H1 (cell line): ENCODE results near the gene PAX8. TPM values are rescaled to one million over a fixed set of nuclear protein-coding genes. Genes with fewer than 3 reads are reported as not detected.

Experiments
- CTCF ChIA-PET: fragments of 300-600 bp; sonication (Branson Sonifier 250); formaldehyde crosslinking; loops from one replicate; lab custom pipeline; 2021; ENCODE audit not compliant: partially characterized antibody; lab: Charles Lee
- POLR2A ChIA-PET: fragments of 300-600 bp; sonication (Branson Sonifier 250); formaldehyde crosslinking; loops from one replicate; lab custom pipeline; 2021; ENCODE audit warnings: inconsistent platforms; ENCODE audit not compliant: partially characterized antibody; lab: Charles Lee
- DNase-seq, 2 experiments: peaks; one replicate each; pipeline versions ENCODE4 v3.0.0 to v3.0.0-alpha.2; 2010 to 2022; ENCODE audit warnings: low spot score in 2 of 2, low read depth in 1 of 2, mixed read lengths in 1 of 2
- FAIRE-seq: peaks from 2 replicates; lab custom pipeline; 2011; peaks lifted over from hg19 to GRCh38; lab: Jason Lieb, UNC
- H2AFZ ChIP-seq: 2 replicates; pipeline ENCODE4 v1.8.1; 2012; ENCODE audit warnings: low read length, inconsistent platforms
- H2AK5ac ChIP-seq: 2 replicates; pipeline ENCODE4 v1.6.1; 2013; ENCODE audit warnings: low read depth, low read length
- H2BK120ac ChIP-seq: replicated peaks from 2 replicates; pipeline ENCODE3; 2013; ENCODE audit warnings: low read depth, low read length, inconsistent platforms
- H2BK12ac ChIP-seq: 2 replicates; pipeline ENCODE4 v1.6.1; 2013; ENCODE audit warnings: low read depth, low read length
- H2BK15ac ChIP-seq: 2 replicates; pipeline ENCODE4 v1.6.1; 2013; ENCODE audit warnings: low read length
- H2BK20ac ChIP-seq: 2 replicates; pipeline ENCODE4 v1.6.1; 2013; ENCODE audit warnings: low read length
- H2BK5ac ChIP-seq: 2 replicates; pipeline ENCODE4 v1.6.1; 2013; ENCODE audit warnings: low read depth, low read length
- H3K14ac ChIP-seq: 2 replicates; pipeline ENCODE4 v1.6.1; 2013; ENCODE audit warnings: inconsistent platforms; ENCODE audit not compliant: insufficient read length
- H3K18ac ChIP-seq: 2 replicates; pipeline ENCODE4 v1.6.1; 2013; ENCODE audit warnings: low read length; ENCODE audit errors: extremely low read depth
- H3K23ac ChIP-seq: 2 replicates; pipeline ENCODE4 v1.6.1; 2013; ENCODE audit warnings: inconsistent platforms; ENCODE audit not compliant: insufficient read length
- H3K23me2 ChIP-seq: 2 replicates; pipeline ENCODE4 v1.6.1; 2013; ENCODE audit warnings: low read depth, low read length
- H3K27ac ChIP-seq: 2 replicates; pipeline ENCODE4 v1.6.1; 2011; ENCODE audit warnings: low read depth, low read length, inconsistent platforms
- H3K27me3 ChIP-seq, 4 experiments: replicated peaks in 1 of 4; 1 replicate in 1 of 4; 2 replicates in 3 of 4; pipeline versions ENCODE4 v1.6.1 to v1.8.1; 2011 to 2013; ENCODE audit warnings: low read length in 3 of 4, mild to moderate bottlenecking in 3 of 4, inconsistent platforms in 2 of 4, mixed read lengths in 2 of 4, moderate library complexity in 1 of 4; ENCODE audit not compliant: control insufficient read depth in 3 of 4, insufficient read depth in 3 of 4; ENCODE audit errors: extremely low read depth in 1 of 4
- H3K36me3 ChIP-seq, 4 experiments: 2 replicates each; pipeline versions ENCODE4 v1.6.1 to v1.8.1; 2011 to 2013; ENCODE audit warnings: mild to moderate bottlenecking in 4 of 4, low read length in 3 of 4, moderate library complexity in 2 of 4, control low read depth in 1 of 4, inconsistent platforms in 1 of 4; ENCODE audit not compliant: insufficient read depth in 4 of 4, control insufficient read depth in 2 of 4
- H3K4ac ChIP-seq: replicated peaks from 2 replicates; pipeline ENCODE3; 2013; ENCODE audit warnings: low read length, low read depth, mixed read lengths, inconsistent platforms; ENCODE audit not compliant: insufficient read length
- H3K4me1 ChIP-seq, 4 experiments: replicated peaks in 1 of 4; 1 replicate in 1 of 4; 2 replicates in 3 of 4; pipeline versions ENCODE4 v1.6.1 to v1.8.1; 2011 to 2013; ENCODE audit warnings: low read length in 3 of 4, inconsistent platforms in 2 of 4, mixed read lengths in 1 of 4; ENCODE audit not compliant: insufficient read depth in 4 of 4, control insufficient read depth in 3 of 4
- H3K4me2 ChIP-seq, 2 experiments: 2 replicates each; pipeline versions ENCODE4 v1.6.1 to v1.8.1; 2011 to 2013; ENCODE audit warnings: low read depth in 2 of 2, low read length in 2 of 2, control low read depth in 1 of 2, inconsistent platforms in 1 of 2, mild to moderate bottlenecking in 1 of 2; ENCODE audit not compliant: insufficient read depth in 1 of 2
- H3K4me3 ChIP-seq, 4 experiments: fragments of 200-600, 300-600 bp in 1 of 4; sonication (generic), shearing (Covaris generic), sonication (Bioruptor Twin) in 1 of 4; 2 replicates each; pipeline versions ENCODE4 v1.5.1 to v1.8.1; 2011 to 2016; ENCODE audit warnings: low read length in 4 of 4, low read depth in 3 of 4, control low read depth in 2 of 4, inconsistent platforms in 2 of 4, mild to moderate bottlenecking in 2 of 4, mixed read lengths in 1 of 4, moderate library complexity in 1 of 4; ENCODE audit not compliant: insufficient read depth in 2 of 4; ENCODE audit errors: extremely low read depth in 1 of 4
- H3K56ac ChIP-seq: replicated peaks from 2 replicates; pipeline ENCODE3; 2013; ENCODE audit warnings: low read depth, mild to moderate bottlenecking, mixed read lengths, low read length, inconsistent platforms; ENCODE audit not compliant: insufficient read length
- H3K79me1 ChIP-seq: 2 replicates; pipeline ENCODE4 v1.6.1; 2013; ENCODE audit warnings: low read depth, low read length, control low read depth
- H3K79me2 ChIP-seq, 2 experiments: 2 replicates each; pipeline versions ENCODE4 v1.6.1 to v1.8.1; 2012 to 2013; ENCODE audit warnings: low read length in 2 of 2, mild to moderate bottlenecking in 2 of 2, inconsistent platforms in 1 of 2; ENCODE audit not compliant: insufficient read depth in 2 of 2, control insufficient read depth in 1 of 2
- H3K9ac ChIP-seq, 4 experiments: replicated peaks in 1 of 4; 1 replicate in 1 of 4; 2 replicates in 3 of 4; pipeline versions ENCODE4 v1.6.1 to v1.8.1; 2011 to 2013; ENCODE audit warnings: low read depth in 3 of 4, low read length in 3 of 4, control low read depth in 2 of 4, mild to moderate bottlenecking in 2 of 4, moderate library complexity in 2 of 4, inconsistent platforms in 1 of 4; ENCODE audit errors: extremely low read depth in 1 of 4
- H3K9me3 ChIP-seq, 2 experiments: 2 replicates each; pipeline versions ENCODE4 v1.6.1 to v1.8.1; 2012 to 2013; ENCODE audit warnings: mild to moderate bottlenecking in 2 of 2, moderate library complexity in 2 of 2, control low read depth in 1 of 2, inconsistent platforms in 1 of 2, low read depth in 1 of 2, low read length in 1 of 2, mixed read lengths in 1 of 2; ENCODE audit not compliant: insufficient read depth in 2 of 2
- H4K20me1 ChIP-seq, 2 experiments: replicated peaks in 1 of 2; 2 replicates each; pipeline versions ENCODE3 to v1.8.1; 2011 to 2013; ENCODE audit warnings: inconsistent platforms in 2 of 2, low read length in 2 of 2, mild to moderate bottlenecking in 1 of 2; ENCODE audit not compliant: insufficient read depth in 2 of 2, control insufficient read depth in 1 of 2
- H4K5ac ChIP-seq: 2 replicates; pipeline ENCODE4 v1.6.1; 2013; ENCODE audit warnings: low read length, low read depth, mixed read lengths, inconsistent platforms; ENCODE audit not compliant: insufficient read length
- H4K8ac ChIP-seq: 2 replicates; pipeline ENCODE4 v1.8.0; 2013; ENCODE audit warnings: mild to moderate bottlenecking, moderate library complexity, low read length, inconsistent platforms; ENCODE audit not compliant: insufficient read depth; ENCODE audit errors: extremely low read depth
- H4K91ac ChIP-seq: replicated peaks from 2 replicates; pipeline ENCODE3; 2013; ENCODE audit warnings: low read length, mixed read lengths, inconsistent platforms; ENCODE audit not compliant: insufficient read length
- BACH1 ChIP-seq: IDR thresholded peaks from 2 replicates; pipeline ENCODE4 v1.6.1; 2012; ENCODE audit warnings: low read length, improper control_type of control experiment
- BCL11A ChIP-seq, 2 experiments: IDR thresholded peaks; one replicate each; pipeline ENCODE4 v1.6.1; 2011; ENCODE audit warnings: low read depth in 2 of 2, low read length in 2 of 2, mild to moderate bottlenecking in 2 of 2
- EP300 ChIP-seq, 2 experiments: IDR thresholded peaks; 1 replicate in 1 of 2; 2 replicates in 1 of 2; pipeline ENCODE4 v1.6.1; 2011 to 2012; ENCODE audit warnings: low read depth in 2 of 2, low read length in 2 of 2, mild to moderate bottlenecking in 2 of 2, borderline replicate concordance in 1 of 2, inconsistent platforms in 1 of 2, moderate library complexity in 1 of 2
- HDAC6 ChIP-seq: IDR thresholded peaks from one replicate; pipeline ENCODE4 v1.7.1; 2012; ENCODE audit warnings: low read depth, mild to moderate bottlenecking, inconsistent platforms, low read length, moderate library complexity
- POLR2AphosphoS5 ChIP-seq: IDR thresholded peaks from 2 replicates; pipeline ENCODE4 v1.6.1; 2011; ENCODE audit warnings: low read depth, low read length
- WGBS, 2 experiments: shearing (Covaris generic) in 1 of 2; methylation state at CpG; one replicate each; pipeline versions ENCODE4 v1.1.6 to v1.1.7; 2013 to 2015; ENCODE audit warnings: low lambda C conversion rate in 2 of 2, mixed read lengths in 2 of 2, inconsistent platforms in 1 of 2, low coverage in 1 of 2, missing lambda C conversion rate in 1 of 2; ENCODE audit not compliant: insufficient replicate concordance in 2 of 2, insufficient coverage in 1 of 2, insufficient read length in 1 of 2; ENCODE audit errors: extremely low coverage in 1 of 2, missing lambda C conversion rate in 1 of 2; 5-methylcytosine and 5-hydroxymethylcytosine counted together
- polyA plus RNA-seq, 7 experiments: library from polyadenylated mRNA; depleted of rRNA in 3 of 7; stranded (reverse) in 5 of 7; unstranded in 2 of 7; fragments of >200 nt in 5 of 7; fragments of 200-250 nt in 2 of 7; gene quantifications; 1 replicate in 5 of 7; 2 replicates in 1 of 7; 4 replicates in 1 of 7; pipeline versions ENCODE4 v1.2.1 to v1.2.3, GENCODE V29; 2011 to 2013; ENCODE audit warnings: missing spikeins in 2 of 7, mixed read lengths in 2 of 7
- total RNA-seq: library from RNA; stranded (reverse); fragmentation: NEBNext Ultra II Directional; extraction: Animal tissue kit (Norgen Biotek cat#: 25700); gene quantifications from 2 replicates; pipeline ENCODE4 v1.2.1, GENCODE V29; 2021

The PAX8 gene
- total and polyA plus RNA-seq, 2 of the 8 experiments (the other 6 are each of a cell fraction or from before 2014, with no cell fraction given): 0.02 TPM; not detected in 1

GRCh38 chr2:113227698-113228097 lies 51.0 kb downstream of the PAX8 start:
- no peak for TF ChIP-seq BCL11A (IDR thresholded peaks at IDR 0.05; ENCODE audit: low read depth in 2 of 2, low read length in 2 of 2)
- no peak for TF ChIP-seq POLR2AphosphoS5
- TF ChIP-seq BACH1: no peak
- TF ChIP-seq HDAC6: no peak
- no peak for TF ChIP-seq EP300 (IDR thresholded peaks at IDR 0.05; ENCODE audit: borderline replicate concordance in 1 of 2, low read depth in 2 of 2, low read length in 2 of 2)
- Histone ChIP-seq H2BK120ac (no peak overlapping the region), H3K23me2 (no peaks in the 10 kb centered on the region; the same call in 1 of the 2 replicates), H3K36me3 (no peaks in the 10 kb centered on the region), H3K4ac (no peak overlapping the region), H2BK5ac (no peak overlapping the region), H2AK5ac (no peak overlapping the region), H3K27me3 (no peaks in the 10 kb centered on the region), H4K20me1 (no peaks in the 10 kb centered on the region), H2BK15ac (no peak overlapping the region), H3K23ac (no peak overlapping the region), H4K5ac (no peak overlapping the region), H3K27ac (no peak overlapping the region), H3K4me3 (no peak overlapping the region), H4K8ac (no peak overlapping the region), H2AFZ (no peak overlapping the region), H3K18ac (no peak overlapping the region), H4K91ac (no peak overlapping the region), H3K9me3 (no peaks in the 10 kb centered on the region), H2BK20ac (no peak overlapping the region), H3K79me1 (no peaks in the 10 kb centered on the region), H3K4me2 (no peak overlapping the region), H3K9ac (no peak overlapping the region), H3K4me1 (peaks cover 0 to 6% (median 3%) of the 10 kb centered on the region in 4 experiments; a peak in 4 of 7 replicates), H3K56ac (no peak overlapping the region), H3K79me2 (no peaks in the 10 kb centered on the region), H2BK12ac (no peak overlapping the region), H3K14ac (no peak overlapping the region)
- DNase-seq (no peak), FAIRE-seq (no peak)
- WGBS, 2 experiments: 77% methylated on average over 3 of the region's 3 CpGs; no CpG with 5 or more reads in 1 of the 2 experiments
- POLR2A ChIA-PET: no interaction called here
- CTCF ChIA-PET: interaction anchor here (1.7 to 4.2 kb wide), 2 partner anchors 23 to 143 kb away, joined by 4 to 22 read pairs; no protein-coding TSS in a partner anchor
